Body of pancreas (tissue), 4 donors: ENCODE data around the gene USP17L26.
"Not testable (repeated sequence)": the region's sequence is repeated elsewhere in the genome, so short reads cannot be mapped to it uniquely, and the experiment has no call there.

Experiments
- POLR2A ChIP-seq, 3 donors: fragments of 450-650 bp; IDR thresholded peaks; one replicate each; pipeline ENCODE4 v1.6.1; 2016; ENCODE audit warnings: antibody characterized with exemption in 3 of 3, mild to moderate bottlenecking in 2 of 3
- TF ChIP-seq, protein P1 (sequence below), 7 experiments: fragments of 450-650 bp in 4 of 7; fragments of 200-600 bp in 3 of 7; sonication (generic) in 3 of 7; IDR thresholded peaks; one replicate each; pipeline ENCODE4 v1.5.1; 2016 to 2019; ENCODE audit warnings: antibody characterized with exemption in 7 of 7

DNA sequence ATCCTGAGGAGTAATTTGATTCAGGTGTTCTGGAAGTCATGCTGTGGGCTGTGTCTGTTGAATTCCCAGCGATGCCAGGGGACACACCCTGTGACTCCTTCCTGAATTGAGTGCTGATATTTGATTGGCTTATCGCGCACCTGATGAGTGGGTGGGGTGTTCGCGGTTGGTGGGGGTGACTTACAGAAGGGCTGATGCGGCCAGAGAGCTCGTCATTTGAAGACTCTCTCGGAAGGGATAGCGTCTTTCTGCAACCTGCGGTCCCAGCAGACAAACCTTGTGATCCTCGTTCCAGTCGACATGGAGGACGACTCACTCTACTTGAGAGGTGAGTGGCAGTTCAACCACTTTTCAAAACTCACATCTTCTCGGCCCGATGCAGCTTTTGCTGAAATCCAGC, 9.6 kb upstream of the USP17L26 start, which contains the start of gene USP17L24:
- not testable (repeated sequence) for TF ChIP-seq POLR2A (IDR thresholded peaks at IDR 0.05)
- TF ChIP-seq, protein P1, sequence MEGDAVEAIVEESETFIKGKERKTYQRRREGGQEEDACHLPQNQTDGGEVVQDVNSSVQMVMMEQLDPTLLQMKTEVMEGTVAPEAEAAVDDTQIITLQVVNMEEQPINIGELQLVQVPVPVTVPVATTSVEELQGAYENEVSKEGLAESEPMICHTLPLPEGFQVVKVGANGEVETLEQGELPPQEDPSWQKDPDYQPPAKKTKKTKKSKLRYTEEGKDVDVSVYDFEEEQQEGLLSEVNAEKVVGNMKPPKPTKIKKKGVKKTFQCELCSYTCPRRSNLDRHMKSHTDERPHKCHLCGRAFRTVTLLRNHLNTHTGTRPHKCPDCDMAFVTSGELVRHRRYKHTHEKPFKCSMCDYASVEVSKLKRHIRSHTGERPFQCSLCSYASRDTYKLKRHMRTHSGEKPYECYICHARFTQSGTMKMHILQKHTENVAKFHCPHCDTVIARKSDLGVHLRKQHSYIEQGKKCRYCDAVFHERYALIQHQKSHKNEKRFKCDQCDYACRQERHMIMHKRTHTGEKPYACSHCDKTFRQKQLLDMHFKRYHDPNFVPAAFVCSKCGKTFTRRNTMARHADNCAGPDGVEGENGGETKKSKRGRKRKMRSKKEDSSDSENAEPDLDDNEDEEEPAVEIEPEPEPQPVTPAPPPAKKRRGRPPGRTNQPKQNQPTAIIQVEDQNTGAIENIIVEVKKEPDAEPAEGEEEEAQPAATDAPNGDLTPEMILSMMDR (IDR thresholded peaks at IDR 0.05), result not testable (repeated sequence)
